GM18498 (cell line): ENCODE data around the gene OSBPL10.

Source experiments
- ATAC-seq: cut with Tn5 transposase; IDR thresholded peaks from one replicate; pipeline ENCODE4 v1.9.1; 2021; ENCODE audit warnings: mild to moderate bottlenecking, moderate library complexity; ENCODE audit not compliant: unreplicated experiment

Gene OSBPL10

GRCh38 chr3:31688984-31689383 lies 292.1 kb downstream of the OSBPL10 start:
- ATAC-seq: no peak

- no peak for ATAC-seq
Observed at GRCh38 chr3:31687020-31687802, 293.9 kb downstream of the OSBPL10 start.

GRCh38 chr3:31680072-31680870 lies 300.8 kb downstream of the OSBPL10 start:
- no peak for ATAC-seq

- ATAC-seq: no peak
Observed at GRCh38 chr3:31676556-31676955, 304.5 kb downstream of the OSBPL10 start.

GRCh38 chr3:31673950-31674349 lies 307.1 kb downstream of the OSBPL10 start:
- no peak for ATAC-seq

- ATAC-seq: no peak
Observed at GRCh38 chr3:31671976-31672375, 309.1 kb downstream of the OSBPL10 start.

- ATAC-seq: no peak
Observed at GRCh38 chr3:31671451-31671850, 309.6 kb downstream of the OSBPL10 start.

GRCh38 chr3:31670722-31671121 lies 310.3 kb downstream of the OSBPL10 start:
- ATAC-seq: no peak

GRCh38 chr3:31670136-31670535 lies 310.9 kb downstream of the OSBPL10 start:
- no peak for ATAC-seq

- ATAC-seq: no peak
Observed at GRCh38 chr3:31668242-31668641, 312.8 kb downstream of the OSBPL10 start.

GRCh38 chr3:31667582-31667981 lies 313.5 kb downstream of the OSBPL10 start:
- no peak for ATAC-seq

- no peak for ATAC-seq
Observed at GRCh38 chr3:31664031-31664430, 317.0 kb downstream of the OSBPL10 start.

GRCh38 chr3:31661993-31662670 lies 318.9 kb downstream of the OSBPL10 start:
- no peak for ATAC-seq

- ATAC-seq: no peak
Observed at GRCh38 chr3:31661286-31661685, 319.8 kb downstream of the OSBPL10 start.

- no peak for ATAC-seq
Observed at GRCh38 chr3:31659246-31659645, 321.8 kb downstream of the OSBPL10 start.

- no peak for ATAC-seq
Observed at GRCh38 chr3:31654998-31655397, 326.1 kb downstream of the OSBPL10 start.

- ATAC-seq: no peak
Observed at GRCh38 chr3:31653464-31653863, 327.6 kb downstream of the OSBPL10 start.

- no peak for ATAC-seq
Observed at GRCh38 chr3:31652296-31652695, 328.8 kb downstream of the OSBPL10 start.

GRCh38 chr3:31648286-31648968 lies 332.6 kb downstream of the OSBPL10 start:
- ATAC-seq: no peak

GRCh38 chr3:31645256-31645655 lies 335.8 kb downstream of the OSBPL10 start:
- ATAC-seq: no peak

- no peak for ATAC-seq
Observed at GRCh38 chr3:31639828-31640227, 341.2 kb downstream of the OSBPL10 start.
